Kidney capillary endothelial cell (primary cell): ENCODE data around the gene MBP.

Source experiments
- DNase-seq: peaks from one replicate; pipeline ENCODE4 v3.0.0-alpha.2; 2018; ENCODE audit warnings: low spot score

Gene MBP

DNA sequence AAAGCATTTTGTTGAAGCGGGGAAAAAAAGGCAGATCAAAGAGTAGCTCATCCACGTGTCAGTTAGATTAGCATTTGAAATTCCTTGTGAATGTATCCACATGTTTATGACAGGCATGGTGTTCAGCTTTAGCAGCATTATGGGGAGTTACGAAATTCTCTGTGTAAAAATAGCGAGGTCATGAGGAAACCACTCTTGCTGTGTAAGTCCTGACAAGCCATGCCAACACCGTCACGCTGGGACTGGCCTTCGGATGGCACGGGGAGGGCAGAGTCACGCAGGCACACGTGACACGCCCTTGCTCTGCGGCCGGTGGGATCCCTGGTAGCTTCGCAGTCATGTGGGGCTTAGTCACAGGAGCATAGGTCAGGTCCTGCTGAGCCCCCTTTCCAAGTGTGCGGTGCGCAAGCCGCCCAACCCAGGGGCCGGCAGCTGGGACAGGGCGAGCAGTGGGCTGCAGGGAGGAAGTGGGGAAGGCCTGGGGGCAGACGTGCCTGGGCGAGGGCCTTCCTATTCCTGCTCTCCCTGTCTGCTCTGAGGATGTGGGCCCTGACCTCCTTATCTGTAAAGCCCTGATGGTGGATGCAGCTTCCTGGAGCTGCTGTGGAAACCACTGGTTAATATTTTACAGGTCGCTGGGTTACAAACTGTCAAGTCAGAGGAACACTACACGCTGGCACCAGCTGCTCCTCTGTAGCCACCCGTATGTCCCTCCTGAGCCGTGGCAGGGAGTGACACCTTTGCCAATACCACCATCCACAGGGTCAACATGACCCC lies 18.0 kb downstream of the MBP start:
- peak; percentile 59 for DNase-seq

DNA sequence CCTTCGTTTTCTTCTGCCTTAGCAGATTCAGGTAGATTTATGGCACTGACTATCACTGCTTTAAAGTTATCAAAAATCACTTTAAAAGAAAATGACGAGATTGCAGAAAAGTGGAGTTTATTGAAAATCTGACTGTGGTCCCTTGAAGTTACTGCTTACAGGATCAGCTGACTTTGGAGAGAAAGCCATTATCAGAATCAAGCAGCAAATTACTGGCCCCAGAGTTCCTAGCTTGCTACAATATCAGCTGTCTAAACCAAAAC lies 18.5 kb downstream of the MBP start:
- no peak for DNase-seq

DNA sequence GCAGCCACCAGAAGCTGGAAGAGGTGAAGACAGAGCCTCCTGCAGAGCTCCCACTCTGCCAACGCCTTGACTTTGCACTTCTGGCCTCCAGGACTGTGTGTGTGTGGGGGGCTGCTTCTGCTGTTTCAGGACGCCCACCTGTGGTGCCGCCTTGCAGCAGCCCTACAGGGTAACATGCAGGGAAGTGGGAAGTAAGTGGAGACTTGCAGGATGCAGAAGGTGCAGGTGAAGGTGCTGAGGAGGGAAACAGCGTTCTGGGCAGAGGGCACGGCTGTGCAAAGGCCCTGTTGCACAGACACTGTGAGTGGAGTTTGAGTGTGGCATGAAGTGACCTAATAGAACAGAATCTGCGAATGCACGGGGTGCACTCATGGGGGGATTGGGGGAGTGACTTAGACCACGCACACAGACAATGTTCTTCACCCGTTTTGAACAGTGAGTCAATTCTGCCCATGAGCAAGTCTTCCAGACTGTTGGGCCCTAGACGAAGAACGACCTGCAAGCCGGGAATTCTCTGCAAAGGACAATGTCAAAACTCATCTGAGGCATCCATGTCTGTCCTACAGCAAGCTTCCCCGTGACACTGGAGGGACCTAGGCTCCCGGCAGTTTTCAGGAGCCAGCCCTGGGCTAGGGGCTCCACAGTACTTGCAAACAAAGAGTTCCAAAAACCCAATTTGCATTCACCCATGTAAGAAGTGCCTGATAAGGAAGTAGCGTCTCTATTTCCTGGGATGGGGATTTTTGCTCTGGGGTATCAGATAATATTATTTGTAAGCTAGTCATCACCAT lies 19.0 kb downstream of the MBP start:
- DNase-seq, result no peak

DNA sequence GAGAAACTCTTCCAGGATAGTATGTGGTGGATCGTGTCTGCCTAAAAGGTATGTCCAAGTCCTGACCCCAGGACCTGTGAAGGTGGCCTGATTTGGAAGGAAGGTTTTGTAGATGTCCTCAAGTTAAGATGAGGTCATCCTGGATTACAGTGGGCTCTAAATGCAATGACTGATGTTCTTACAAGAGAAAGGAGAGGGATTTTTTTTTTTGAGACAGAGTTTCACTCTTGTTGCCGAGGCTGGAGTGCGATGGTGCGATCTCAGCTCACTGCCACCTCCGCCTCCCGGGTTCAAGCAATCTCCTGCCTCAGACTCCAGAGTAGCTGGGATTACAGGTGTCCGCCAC lies 19.9 kb downstream of the MBP start:
- DNase-seq, result no peak

DNA sequence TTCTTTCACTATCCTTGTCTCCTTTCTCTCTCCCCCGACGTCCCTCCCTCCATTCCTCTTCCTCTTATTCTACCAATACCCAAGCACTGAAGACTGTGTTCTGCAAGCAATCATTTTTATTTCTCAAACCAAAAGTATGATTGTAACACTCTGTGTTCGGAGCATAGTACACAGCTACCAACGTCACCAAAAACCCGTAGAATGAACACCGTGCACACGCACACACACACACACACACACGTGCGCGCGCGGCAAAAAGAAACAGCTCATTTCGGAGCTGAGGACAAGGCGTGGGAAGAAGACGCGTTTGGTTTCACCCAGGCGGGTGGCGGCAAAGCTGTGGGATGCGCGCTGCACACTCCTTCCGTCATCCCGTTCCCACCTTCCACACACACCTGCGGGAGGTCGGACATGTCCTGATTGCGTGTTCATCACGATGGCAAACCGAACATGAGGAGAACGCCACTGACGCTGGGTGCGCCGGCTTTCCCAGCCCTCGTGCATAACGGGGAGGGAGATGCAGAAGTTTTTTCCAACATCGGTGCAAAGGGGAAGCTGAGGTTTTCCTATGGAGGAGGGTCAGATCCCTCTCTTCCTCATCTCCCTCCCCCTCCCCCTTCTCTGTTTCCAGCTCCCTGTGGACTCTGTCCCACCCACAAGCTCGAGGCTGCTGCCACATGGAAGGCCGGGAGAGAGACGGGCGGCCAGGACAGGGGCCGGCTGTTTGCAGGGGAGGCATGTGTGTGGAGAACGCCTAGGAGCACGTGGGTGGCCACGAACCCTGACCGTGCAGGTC lies 20.4 kb downstream of the MBP start:
- DNase-seq, result no peak

DNA sequence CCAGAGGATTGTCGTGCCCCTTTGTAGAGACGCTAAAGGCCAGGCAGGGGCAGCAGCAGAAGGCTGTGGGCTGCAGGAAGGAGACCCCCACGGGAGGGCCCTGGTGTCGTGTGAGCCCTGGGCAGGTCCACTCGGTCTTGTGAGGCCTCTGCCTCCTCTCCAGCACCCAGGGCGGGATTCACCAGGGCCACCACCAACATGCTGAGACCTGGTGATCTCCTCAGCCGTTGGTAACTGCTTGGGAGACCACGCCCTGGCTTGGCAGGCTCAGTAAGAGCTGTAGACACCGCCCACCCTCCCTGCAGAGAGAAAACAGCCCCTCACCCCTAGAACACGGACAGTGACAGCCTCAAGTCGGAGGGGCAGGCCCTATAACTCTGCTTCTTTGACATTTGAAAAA lies 21.1 kb downstream of the MBP start:
- DNase-seq, result no peak

DNA sequence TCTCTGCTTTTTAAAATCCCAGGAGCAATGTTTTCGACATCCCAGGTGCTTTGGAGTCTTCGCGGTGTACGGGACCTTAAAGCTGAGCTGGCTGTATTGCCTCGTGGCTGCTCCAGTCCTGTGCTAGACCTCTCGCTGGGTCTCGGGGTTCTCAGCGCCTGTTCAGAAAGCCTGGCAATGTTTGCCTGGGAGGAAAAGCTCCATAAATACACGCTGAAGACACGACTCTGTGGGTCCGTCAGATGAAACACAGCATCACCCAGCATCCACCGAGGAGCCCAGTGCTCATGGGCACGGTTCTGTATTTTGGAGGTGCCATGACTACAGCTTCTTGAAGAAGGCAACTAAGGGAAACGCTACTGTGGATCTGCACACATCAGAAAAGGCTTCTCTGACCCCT lies 21.6 kb downstream of the MBP start:
- DNase-seq, result no peak

DNA sequence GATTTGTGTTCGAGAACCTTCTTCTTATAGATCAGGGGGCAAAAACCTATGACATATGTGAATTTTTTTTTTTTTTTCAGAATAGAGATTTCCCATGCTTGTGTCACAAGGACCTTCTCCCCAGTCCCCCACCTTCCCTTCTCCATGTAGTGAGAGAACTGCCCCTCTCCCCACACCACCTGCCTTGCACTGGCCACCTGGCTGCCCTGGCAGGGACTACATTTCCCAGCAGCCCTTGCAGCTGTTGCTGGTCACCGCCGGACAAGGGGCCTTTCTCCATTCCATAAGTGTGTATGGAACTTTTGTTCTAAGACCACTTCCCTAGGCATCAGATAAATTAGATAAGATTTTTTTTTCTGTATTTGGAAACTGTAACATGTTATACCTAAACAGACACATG lies 22.2 kb downstream of the MBP start:
- no peak for DNase-seq

DNA sequence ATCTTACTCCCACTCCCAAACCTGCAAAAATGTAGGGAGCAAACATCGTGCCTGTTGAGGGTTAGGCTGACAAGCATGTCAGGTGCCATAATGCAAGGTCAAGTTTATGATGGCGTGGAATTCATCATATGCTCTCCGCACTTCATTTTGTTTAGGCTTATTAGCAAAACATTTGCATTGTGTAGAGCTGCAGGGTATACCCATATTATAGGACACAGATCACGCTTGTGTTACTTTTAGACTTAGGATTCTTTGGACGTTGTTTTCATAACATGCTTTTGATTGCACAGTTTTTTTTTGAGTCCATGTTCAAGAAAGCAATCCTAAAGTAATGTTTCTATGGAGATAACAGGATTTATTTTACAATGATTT lies 22.9 kb downstream of the MBP start:
- no peak for DNase-seq

DNA sequence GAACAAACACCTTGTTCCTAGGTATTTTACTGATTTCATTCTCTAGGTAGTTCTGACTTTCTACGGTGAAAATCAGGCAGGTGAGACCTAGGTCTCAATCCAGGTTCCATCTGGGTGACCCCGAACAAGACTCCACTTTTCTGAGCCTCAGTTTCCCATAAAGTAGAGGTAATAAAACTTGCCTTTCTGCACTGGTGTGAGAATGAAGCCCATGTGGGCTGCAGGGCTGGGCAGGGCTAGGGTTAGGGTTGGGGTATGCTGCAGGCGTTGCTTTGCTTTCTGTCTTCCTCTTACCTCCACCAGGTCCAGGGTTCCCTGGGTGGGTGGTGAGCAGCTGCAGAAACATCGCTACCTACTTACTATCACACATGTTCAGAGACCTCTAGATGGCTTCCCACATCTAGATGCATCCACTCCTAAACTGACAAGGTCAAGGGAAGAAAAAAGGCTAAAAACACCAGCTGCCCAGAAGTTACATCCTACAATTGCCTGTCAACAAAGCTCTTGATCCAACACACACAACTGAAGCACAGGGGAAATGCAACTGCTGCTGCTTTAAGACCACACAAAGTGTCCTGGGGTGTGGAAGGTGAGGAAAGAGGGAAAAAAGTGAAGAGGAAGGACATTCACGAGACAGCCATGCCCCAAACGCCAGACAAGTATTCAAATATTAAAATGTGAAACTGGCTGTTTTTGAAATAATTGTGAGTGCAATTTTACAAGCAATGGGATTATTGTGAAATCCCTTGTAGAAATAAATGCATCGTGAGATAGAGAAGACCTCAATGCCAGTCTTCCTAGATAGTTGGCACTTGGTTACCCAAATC lies 23.5 kb downstream of the MBP start:
- no peak for DNase-seq

DNA sequence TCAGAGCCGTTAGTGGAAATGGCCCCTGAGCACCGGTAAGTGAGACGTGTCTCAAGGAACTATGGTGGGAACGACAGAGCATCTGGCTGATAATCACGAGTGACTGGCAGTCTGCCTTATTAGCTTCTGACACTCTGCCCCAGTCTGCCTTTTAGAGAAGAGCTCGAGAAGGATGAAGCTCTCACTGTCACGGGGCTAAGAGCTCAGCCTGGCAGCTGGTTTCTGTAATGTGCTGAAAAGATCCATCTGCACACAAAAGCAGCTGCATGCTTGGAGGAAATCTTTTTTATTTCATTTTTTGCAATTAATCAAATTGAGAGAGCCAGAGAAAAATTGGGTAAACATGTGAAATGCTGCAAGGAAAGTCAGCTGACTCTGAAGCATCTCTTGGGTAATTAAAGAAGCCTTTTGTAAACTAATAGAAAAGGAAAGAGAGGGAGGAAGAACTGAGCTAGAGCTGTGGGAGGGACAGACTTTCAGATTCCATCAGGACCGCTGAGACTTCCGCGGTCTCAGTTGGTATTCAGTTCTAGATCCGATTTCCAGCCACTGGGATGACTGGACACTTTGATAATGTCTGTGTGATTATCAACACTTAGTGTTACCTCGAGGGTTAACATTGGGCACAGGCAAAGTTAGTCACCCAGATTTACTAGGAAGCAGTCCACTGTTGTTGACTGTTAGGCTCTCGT lies 24.4 kb downstream of the MBP start:
- DNase-seq, result no peak

DNA sequence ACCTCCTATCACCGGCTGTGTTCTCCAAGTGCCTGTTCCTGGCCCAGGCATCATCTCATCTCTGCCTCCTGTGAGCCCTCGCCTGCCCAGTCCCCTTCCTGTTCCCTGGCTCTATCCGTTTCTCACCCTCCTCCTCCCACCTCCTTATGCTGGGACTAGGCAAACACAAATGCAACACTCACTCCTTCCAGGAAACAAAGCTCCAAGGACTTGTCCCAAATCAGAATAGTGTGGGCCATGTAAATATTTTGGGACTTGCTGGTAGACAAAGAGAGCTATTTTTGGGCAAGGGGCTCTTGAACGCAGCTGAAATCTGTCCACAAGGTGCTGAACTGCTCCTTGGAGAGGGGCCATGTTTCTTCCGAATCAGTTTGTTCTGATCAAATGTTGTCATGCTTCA lies 25.3 kb downstream of the MBP start:
- no peak for DNase-seq

DNA sequence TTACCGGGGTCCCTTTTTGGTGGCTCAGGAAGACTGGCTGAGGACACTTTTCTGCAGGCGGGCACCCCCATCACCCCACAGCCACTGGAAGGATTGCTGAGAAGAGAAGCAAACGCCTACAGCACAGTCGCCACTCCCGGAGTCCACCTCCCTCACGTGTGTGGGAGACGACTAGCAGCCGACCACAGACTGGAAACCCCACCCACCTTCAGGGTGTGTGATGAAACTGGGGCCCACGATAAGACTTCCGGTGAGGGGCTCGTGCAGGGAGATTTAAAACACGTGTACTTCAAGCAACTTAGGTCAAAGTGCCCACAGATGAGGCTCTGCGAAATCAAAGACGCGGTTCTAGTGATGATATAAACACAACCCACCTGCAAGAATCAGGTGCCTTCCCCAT lies 26.3 kb downstream of the MBP start:
- DNase-seq, result no peak

DNA sequence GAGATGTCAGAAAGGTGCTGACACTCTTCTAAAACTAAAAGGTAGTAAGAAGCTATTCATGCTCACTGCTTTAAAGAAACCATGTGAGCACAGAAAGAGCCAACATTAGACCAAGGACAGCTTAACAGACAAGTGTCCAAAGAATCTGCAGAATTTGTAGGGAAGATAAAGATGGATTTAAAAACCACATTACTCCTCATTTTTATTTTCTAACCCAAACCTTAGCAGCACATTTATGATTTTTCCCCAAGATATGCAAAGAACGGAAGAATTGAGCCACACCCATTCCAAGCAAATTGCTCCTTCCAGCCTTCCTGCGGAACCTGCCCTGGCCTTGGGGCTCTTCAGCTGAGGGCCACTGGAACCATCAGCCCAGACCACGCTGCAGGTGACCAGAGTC lies 26.9 kb downstream of the MBP start:
- no peak for DNase-seq

DNA sequence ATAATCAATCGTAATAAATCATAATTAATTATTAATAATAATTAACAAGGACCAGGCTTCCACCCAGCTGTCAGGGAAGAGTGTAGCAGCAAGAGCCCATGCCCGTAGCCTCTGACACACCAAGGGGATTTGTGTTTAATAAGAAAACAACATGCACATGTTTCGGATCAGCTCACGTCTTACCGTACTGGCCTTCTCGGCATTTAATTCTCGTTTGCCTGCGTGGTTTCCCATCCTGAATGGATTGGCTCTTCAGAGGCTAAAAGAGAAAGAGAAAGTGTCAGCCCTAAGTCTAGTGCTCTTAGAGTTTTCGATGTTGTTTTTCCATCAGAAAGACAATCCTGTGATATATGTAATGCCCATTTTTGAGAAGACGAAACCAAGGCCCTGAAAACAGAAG lies 27.6 kb downstream of the MBP start:
- DNase-seq, result no peak

DNA sequence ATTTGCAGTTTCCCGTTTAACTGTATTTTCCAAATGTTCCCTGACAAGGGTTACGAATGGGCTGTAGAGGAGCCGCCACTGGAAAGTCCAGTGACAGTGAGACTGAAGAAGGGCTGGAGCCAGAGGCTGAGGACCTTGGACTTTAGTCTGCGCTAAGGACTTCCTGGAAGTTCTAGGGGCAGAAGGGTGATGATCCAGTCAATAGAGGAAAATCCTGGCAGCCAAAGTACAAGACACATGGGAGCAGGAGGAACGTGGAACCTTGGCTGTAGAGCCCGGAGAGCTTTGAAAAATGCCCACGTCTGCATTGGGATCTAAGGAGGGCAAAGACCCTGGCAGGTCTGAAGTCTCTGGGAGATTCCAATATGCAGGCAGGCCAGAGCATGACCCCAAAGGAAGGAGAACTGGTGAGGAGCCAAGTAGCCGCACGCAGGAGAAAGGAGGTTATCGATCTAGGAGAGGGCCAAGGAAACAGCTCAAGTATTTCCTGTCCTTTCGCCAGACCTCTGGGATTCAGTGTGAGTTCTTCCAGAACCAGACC lies 28.5 kb downstream of the MBP start:
- no peak for DNase-seq

DNA sequence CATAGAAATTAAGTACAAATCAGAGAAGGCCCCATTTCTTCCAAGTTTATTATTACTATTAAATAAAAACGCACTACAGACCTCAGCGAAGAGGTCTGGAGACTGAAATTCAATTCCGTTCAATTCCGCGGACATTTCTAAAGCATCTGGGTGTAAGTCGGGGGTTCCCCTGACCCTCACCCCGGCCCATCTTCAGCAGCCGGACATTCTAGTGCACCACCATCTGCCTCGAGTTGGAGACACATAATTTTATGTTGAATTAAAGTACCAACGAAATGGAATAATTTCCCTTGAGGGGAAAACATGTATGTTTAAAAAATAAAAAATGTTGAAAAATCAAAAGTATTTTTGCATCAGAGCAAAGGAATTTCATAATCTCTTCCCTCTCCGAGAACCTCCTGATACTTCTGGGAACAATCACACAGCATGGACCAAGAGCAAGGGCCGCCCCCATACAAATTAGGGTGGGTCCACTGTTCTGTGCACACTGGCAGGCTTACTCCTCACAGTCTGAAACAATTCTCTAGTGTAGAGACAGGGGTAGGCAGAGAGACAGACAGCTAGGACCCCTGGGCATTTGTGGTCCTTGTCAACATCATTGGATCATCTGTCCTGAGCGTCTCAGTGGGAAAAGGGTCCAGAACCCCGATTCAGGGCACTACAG lies 29.3 kb downstream of the MBP start:
- DNase-seq, result no peak

DNA sequence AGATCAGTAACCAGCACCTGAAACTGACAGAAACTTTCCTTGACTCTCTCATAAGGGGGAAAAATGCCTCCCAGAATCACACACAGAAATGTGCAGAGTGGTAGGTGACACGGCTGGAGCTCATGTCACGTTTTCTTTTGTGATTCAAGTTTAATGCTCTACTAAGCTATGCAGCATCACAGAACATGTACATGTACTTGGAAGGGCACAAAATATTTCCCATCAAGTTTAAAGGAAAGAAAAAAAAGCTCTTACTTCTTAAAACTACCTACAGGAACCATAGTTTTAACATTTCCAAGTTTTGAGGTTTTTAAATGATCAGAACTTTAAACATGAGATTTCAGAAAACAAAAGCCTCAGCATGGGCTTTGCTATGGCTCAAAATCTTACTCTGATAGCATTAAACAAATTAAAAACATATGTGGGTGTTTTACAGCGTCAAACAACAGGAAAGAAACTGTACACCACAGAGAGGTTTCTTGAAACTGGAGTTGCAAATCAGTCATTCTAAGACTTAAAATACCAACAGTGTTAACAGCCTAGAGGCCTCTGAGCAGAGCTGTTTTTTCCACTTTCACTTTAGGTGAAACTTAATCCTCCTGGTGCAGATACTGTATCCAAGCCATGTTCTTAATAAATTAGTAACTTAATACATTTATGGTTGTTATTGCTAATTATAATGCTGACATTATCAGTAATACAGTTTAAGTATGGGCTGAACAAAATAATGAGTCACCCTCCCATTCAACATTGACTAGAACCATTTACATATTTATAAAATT lies 30.1 kb downstream of the MBP start:
- DNase-seq, result no peak

DNA sequence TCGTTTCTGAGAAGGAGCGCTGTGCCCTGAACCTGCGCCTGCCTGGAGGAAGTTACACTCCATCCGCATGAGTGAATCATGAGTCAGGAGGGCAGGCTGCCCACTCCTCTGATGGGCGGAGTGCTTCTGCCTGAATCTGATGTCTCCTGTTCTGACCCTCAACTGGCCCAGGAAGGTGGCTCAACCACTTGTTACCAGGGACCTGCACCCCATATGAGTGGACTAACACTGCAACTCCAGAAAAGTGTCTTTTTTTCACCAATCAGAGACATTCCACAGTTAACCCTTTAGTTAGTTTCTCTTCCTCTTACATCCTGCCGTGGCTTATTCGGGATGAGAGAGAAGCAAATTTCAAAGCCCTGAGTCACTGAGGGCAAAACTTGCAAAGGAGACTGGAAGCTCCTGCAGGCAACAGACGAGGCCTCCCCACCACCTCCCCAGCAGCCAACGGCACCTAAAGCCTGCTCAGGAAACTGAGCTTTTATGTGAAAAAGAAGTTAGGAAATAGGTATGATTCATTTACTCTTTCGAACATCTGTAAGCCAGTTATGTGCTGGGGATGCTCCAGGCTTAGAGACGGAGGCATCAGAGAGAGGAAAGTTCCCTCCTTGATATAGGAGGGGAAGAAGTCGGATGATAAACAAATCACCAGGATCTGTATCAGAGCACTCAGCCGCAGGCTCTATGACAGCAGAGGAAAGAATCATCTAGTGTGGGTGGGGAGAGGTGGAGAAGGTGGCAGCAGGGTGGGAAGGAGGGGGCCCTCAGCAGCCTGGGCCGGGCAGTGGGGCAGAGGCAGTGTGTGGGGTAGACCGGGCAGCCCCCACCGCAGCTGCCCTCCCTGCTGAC lies 30.9 kb downstream of the MBP start:
- peak; percentile 98 for DNase-seq
